Vagina (tissue), 2 donors: Measurements from ENCODE around the gene RUNX3.

Experiments used
- CTCF ChIP-seq, 3 experiments: fragments of 450-650 bp in 2 of 3; fragments of 200-600 bp in 1 of 3; sonication (generic) in 1 of 3; IDR thresholded peaks; one replicate each; pipeline ENCODE4 v1.5.1; 2017 to 2019; ENCODE audit warnings: antibody characterized with exemption in 3 of 3, mild to moderate bottlenecking in 2 of 3, moderate library complexity in 2 of 3
- POLR2A ChIP-seq, 2 donors: fragments of 450-650 bp; IDR thresholded peaks; one replicate each; pipeline ENCODE4 v1.6.1; 2017; ENCODE audit warnings: antibody characterized with exemption in 2 of 2, mild to moderate bottlenecking in 2 of 2, moderate library complexity in 2 of 2

GRCh38 chr1:24904731-24905354 is 25.2 kb downstream of the RUNX3 start:
- TF ChIP-seq CTCF (IDR thresholded peaks at IDR 0.05) = no peak
- TF ChIP-seq POLR2A (IDR thresholded peaks at IDR 0.05) = no peak
